IMR-90 (cell line): ENCODE measurements around the gene UBR7. TPM values are rescaled to one million over a fixed set of nuclear protein-coding genes. Genes with fewer than 3 reads are reported as not detected.
A peak's percentile ranks its signal among the peaks of the same experiment; 100 is the strongest.

Source experiments
- ATAC-seq: fragments of 200-7000 bp; cut with Tn5 transposase; 2 replicates; pipeline ENCODE4 v1.9.1; 2020; ENCODE audit warnings: low read depth, mild to moderate bottlenecking, moderate library complexity
- BruUV-seq: library from RNA; stranded (reverse); fragments of 400-500 nt; replicated peaks from 2 replicates; lab custom pipeline; 2021; lab: Mats Ljungman, UMichigan
- CTCF ChIA-PET: fragments of 300-600 bp; formaldehyde crosslinking; extraction: SDS; loops from one replicate; lab custom pipeline; 2021; ENCODE audit warnings: antibody characterized with exemption; lab: Yijun Ruan, JAX
- POLR2A ChIA-PET: fragments of 300-600 bp; sonication (Branson Sonifier 250); formaldehyde crosslinking; loops from one replicate; lab custom pipeline; 2022; ENCODE audit warnings: antibody characterized with exemption; ENCODE audit not compliant: unreplicated experiment; lab: Charles Lee
- DNase-seq: peaks from one replicate; pipeline ENCODE4 v3.0.0; 2013
- H2AFZ ChIP-seq: replicated peaks from 2 replicates; pipeline ENCODE3; 2013; ENCODE audit warnings: low read length, mild to moderate bottlenecking; ENCODE audit not compliant: poor library complexity
- H2AK5ac ChIP-seq: 2 replicates; pipeline ENCODE4 v1.6.1; 2013; ENCODE audit warnings: low read depth, low read length, inconsistent platforms
- H2AK9ac ChIP-seq: replicated peaks from 2 replicates; pipeline ENCODE3; 2013; ENCODE audit warnings: mild to moderate bottlenecking, low read depth, low read length, moderate library complexity; ENCODE audit not compliant: poor library complexity
- H2BK120ac ChIP-seq: 2 replicates; pipeline ENCODE4 v1.6.1; 2013; ENCODE audit warnings: low read depth, low read length, inconsistent platforms
- H2BK15ac ChIP-seq: 3 replicates; pipeline ENCODE4 v1.6.1; 2013; ENCODE audit warnings: low read depth, low read length, inconsistent platforms
- H2BK20ac ChIP-seq: 2 replicates; pipeline ENCODE4 v1.6.1; 2013; ENCODE audit warnings: low read depth, mild to moderate bottlenecking, inconsistent platforms, low read length, moderate library complexity
- H2BK5ac ChIP-seq: 2 replicates; pipeline ENCODE4 v1.6.1; 2013; ENCODE audit warnings: mild to moderate bottlenecking, low read depth, low read length, inconsistent platforms; ENCODE audit not compliant: poor library complexity, severe bottlenecking
- H3K14ac ChIP-seq: replicated peaks from 2 replicates; pipeline ENCODE4 v1.6.1; 2013; ENCODE audit warnings: low read depth, low read length, inconsistent platforms
- H3K18ac ChIP-seq: 2 replicates; pipeline ENCODE4 v1.6.1; 2013; ENCODE audit warnings: low read depth, low read length, control low read depth
- H3K23ac ChIP-seq: 2 replicates; pipeline ENCODE4 v1.6.1; 2013; ENCODE audit warnings: low read depth, low read length, inconsistent platforms
- H3K27ac ChIP-seq: 2 replicates; pipeline ENCODE4 v1.5.1; 2013; ENCODE audit warnings: mild to moderate bottlenecking, control low read depth, low read length; ENCODE audit not compliant: insufficient read depth
- H3K27me3 ChIP-seq: 2 replicates; pipeline ENCODE4 v1.6.1; 2013; ENCODE audit warnings: low read length; ENCODE audit not compliant: control insufficient read depth, insufficient read depth
- H3K36me3 ChIP-seq: 2 replicates; pipeline ENCODE4 v1.6.1; 2013; ENCODE audit warnings: low read length, mixed read lengths; ENCODE audit not compliant: control insufficient read depth, insufficient read depth
- H3K4ac ChIP-seq: 2 replicates; pipeline ENCODE4 v1.6.1; 2013; ENCODE audit warnings: low read depth, low read length, inconsistent platforms
- H3K4me1 ChIP-seq: 2 replicates; pipeline ENCODE4 v1.6.1; 2013; ENCODE audit warnings: low read length, mixed read lengths; ENCODE audit not compliant: control insufficient read depth, insufficient read depth
- H3K4me2 ChIP-seq: 2 replicates; pipeline ENCODE4 v1.6.1; 2013; ENCODE audit warnings: low read depth, mild to moderate bottlenecking, control low read depth, low read length, moderate library complexity
- H3K4me3 ChIP-seq: 2 replicates; pipeline ENCODE4 v1.5.1; 2013; ENCODE audit warnings: low read depth, mild to moderate bottlenecking, control low read depth, low read length, moderate library complexity; ENCODE audit not compliant: insufficient read depth
- H3K56ac ChIP-seq: 2 replicates; pipeline ENCODE4 v1.6.1; 2013; ENCODE audit warnings: low read length, inconsistent platforms; ENCODE audit not compliant: insufficient read depth; ENCODE audit errors: extremely low read depth
- H3K79me1 ChIP-seq, 2 experiments: 2 replicates each; pipeline ENCODE4 v1.6.1; 2013; ENCODE audit warnings: low read length in 2 of 2, inconsistent platforms in 1 of 2, low read depth in 1 of 2
- H3K9ac ChIP-seq: 2 replicates; pipeline ENCODE4 v1.6.1; 2013; ENCODE audit warnings: low read depth, low read length, control low read depth
- H3K9me1 ChIP-seq: 2 replicates; pipeline ENCODE4 v1.6.1; 2013; ENCODE audit warnings: low read length, inconsistent platforms; ENCODE audit not compliant: insufficient read depth
- H3K9me3 ChIP-seq: 2 replicates; pipeline ENCODE4 v1.6.1; 2013; ENCODE audit warnings: low read length; ENCODE audit not compliant: control insufficient read depth, insufficient read depth
- H4K20me1 ChIP-seq: 2 replicates; pipeline ENCODE4 v1.6.1; 2013; ENCODE audit warnings: low read length, inconsistent platforms; ENCODE audit not compliant: insufficient read depth
- H4K5ac ChIP-seq: 2 replicates; pipeline ENCODE4 v1.6.1; 2013; ENCODE audit warnings: mild to moderate bottlenecking, low read depth, low read length, control low read depth
- H4K8ac ChIP-seq, 2 experiments: 2 replicates each; pipeline ENCODE4 v1.6.1; 2013; ENCODE audit warnings: low read depth in 2 of 2, low read length in 2 of 2, control low read depth in 1 of 2, inconsistent platforms in 1 of 2
- H4K91ac ChIP-seq: 2 replicates; pipeline ENCODE4 v1.6.1; 2013; ENCODE audit warnings: low read depth, low read length, inconsistent platforms; ENCODE audit not compliant: insufficient read depth
- BHLHE40 ChIP-seq: fragments of 150-350 bp; IDR thresholded peaks from 2 replicates; pipeline ENCODE4 v1.6.1; 2016; ENCODE audit warnings: mild to moderate bottlenecking, low read depth, low read length
- CHD1 ChIP-seq: IDR thresholded peaks from 2 replicates; pipeline ENCODE4 v1.6.1; 2012; ENCODE audit warnings: low read depth, low read length, improper control_type of control experiment
- ELK1 ChIP-seq: fragments of 150-350 bp; IDR thresholded peaks from 2 replicates; pipeline ENCODE4 v1.6.1; 2016; ENCODE audit warnings: low read depth, mild to moderate bottlenecking, low read length, moderate library complexity, borderline replicate concordance
- FOS ChIP-seq: fragments of 150-350 bp; IDR thresholded peaks from 2 replicates; pipeline ENCODE4 v1.6.1; 2016; ENCODE audit warnings: low read depth, low read length
- MAFK ChIP-seq: IDR thresholded peaks from 2 replicates; pipeline ENCODE4 v1.6.1; 2012; ENCODE audit warnings: low read depth, low read length, improper control_type of control experiment
- MAZ ChIP-seq: IDR thresholded peaks from 2 replicates; pipeline ENCODE4 v1.6.1; 2012; ENCODE audit warnings: low read depth, mild to moderate bottlenecking, low read length, improper control_type of control experiment, moderate library complexity, borderline replicate concordance
- MXI1 ChIP-seq: IDR thresholded peaks from 2 replicates; pipeline ENCODE4 v1.6.1; 2012; ENCODE audit warnings: low read depth, mild to moderate bottlenecking, low read length, moderate library complexity, borderline replicate concordance
- NFE2L2 ChIP-seq: fragments of 150-350 bp; IDR thresholded peaks from 2 replicates; pipeline ENCODE4 v1.6.1; 2016; ENCODE audit warnings: low read depth, mild to moderate bottlenecking, low read length
- POLR2A ChIP-seq: IDR thresholded peaks from 2 replicates; pipeline ENCODE4 v1.6.1; 2012; ENCODE audit warnings: mild to moderate bottlenecking, low read depth, low read length
- RCOR1 ChIP-seq: IDR thresholded peaks from 2 replicates; pipeline ENCODE4 v1.6.1; 2012; ENCODE audit warnings: mild to moderate bottlenecking, low read length, improper control_type of control experiment; ENCODE audit not compliant: insufficient replicate concordance
- RFX5 ChIP-seq: IDR thresholded peaks from 2 replicates; pipeline ENCODE4 v1.8.0; 2012; ENCODE audit warnings: low read depth, mild to moderate bottlenecking, low read length, moderate library complexity
- WGBS, 2 experiments: methylation state at CpG; one replicate each; pipeline versions ENCODE4 v1.1.5 to v1.1.7; 2013; ENCODE audit warnings: missing lambda C conversion rate in 2 of 2; ENCODE audit not compliant: insufficient read length in 1 of 2; ENCODE audit errors: extremely low coverage in 2 of 2; 5-methylcytosine and 5-hydroxymethylcytosine counted together
- dilution Hi-C: fragments of 300-500 bp; cut with HindIII; formaldehyde crosslinking; loops from one replicate; pipeline ENCODE4 v1.14.3; 2018; ENCODE audit warnings: low sequenced_read_pairs; ENCODE audit not compliant: unreplicated experiment
- in situ Hi-C: fragments of 300-500 bp; cut with MboI; formaldehyde crosslinking; loops from 3 replicates; pipeline ENCODE4 v1.14.3; 2019; ENCODE audit warnings: low sequenced_read_pairs, inconsistent platforms, mixed read lengths
- intact Hi-C: fragments of 100-400 bp; cut with micrococcal nuclease; formaldehyde crosslinking; loops from 2 replicates; pipeline ENCODE4 v1.10.0; 2022
- polyA plus RNA-seq, 3 experiments: library from polyadenylated mRNA; depleted of rRNA; stranded (reverse); fragments of >200 nt; gene quantifications; 2 replicates each; pipeline ENCODE4 v1.2.3, GENCODE V29; 2012; ENCODE audit warnings: low replicate concordance in 1 of 3
- total RNA-seq: library from RNA; depleted of rRNA; stranded (reverse); fragments of >200 nt; gene quantifications from 2 replicates; pipeline ENCODE4 v1.2.3, GENCODE V29; 2012
- TF ChIP-seq, protein P1 (sequence below): fragments of 150-350 bp; IDR thresholded peaks from 2 replicates; pipeline ENCODE4 v1.6.1; 2017; ENCODE audit warnings: mild to moderate bottlenecking, antibody characterized with exemption, low read length, low read depth

Gene UBR7
- total and polyA plus RNA-seq, 2 of the 4 experiments (the other 2 are of a cell fraction) = 24.2 to 29.4 TPM

DNA sequence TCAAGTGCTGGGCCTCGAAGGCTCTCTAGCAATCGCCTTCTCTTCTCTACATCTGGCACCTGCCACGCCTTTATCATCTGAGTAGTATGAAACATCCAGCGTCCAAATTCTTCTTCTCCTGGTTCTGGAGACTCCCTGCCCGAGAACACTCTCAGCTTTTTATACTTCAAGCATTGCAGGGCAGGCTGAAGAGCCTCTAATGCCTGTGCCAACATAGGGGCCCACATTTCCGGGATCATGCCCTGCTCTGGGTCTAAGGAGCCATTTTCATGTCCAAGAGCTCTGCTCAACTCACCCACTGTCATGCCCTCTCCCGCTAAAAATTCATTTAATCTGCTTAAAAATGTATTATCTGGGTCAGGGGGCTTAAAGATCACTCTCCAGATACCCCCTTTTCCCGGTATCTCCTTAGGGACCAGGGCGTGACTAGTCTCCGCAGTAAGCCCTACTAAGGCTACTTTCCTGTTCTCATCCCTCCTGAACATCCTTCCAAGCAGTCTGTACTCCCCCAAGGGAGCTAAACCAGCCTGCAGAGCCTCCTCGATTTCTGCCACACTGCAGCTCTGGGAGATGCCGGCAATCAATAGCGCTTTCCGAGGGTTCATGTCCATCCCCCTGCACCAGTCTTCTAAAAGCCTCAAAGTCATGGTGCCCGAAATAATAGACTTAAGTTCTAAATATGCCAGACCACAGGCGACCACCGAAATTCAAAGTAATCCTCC, 23.3 kb upstream of the UBR7 start:
- Histone ChIP-seq H3K27ac (peak overlapping the region; percentile 45; the same call in 1 of the 2 replicates), H2BK20ac (no peak overlapping the region), H4K8ac (peak overlapping the region; percentile 23 to 49; a peak in 3 of 4 replicates), H3K18ac (no peak overlapping the region), H3K9me3 (no peaks in the 10 kb centered on the region), H3K9me1 (no peaks in the 10 kb centered on the region; the same call in 1 of the 2 replicates), H2AK5ac (no peak overlapping the region), H4K91ac (no peak overlapping the region), H3K4ac (no peak overlapping the region), H3K23ac (0 out of 2 replicates have a peak overlapping the region, but pooled peaks have one; percentile 23), H3K79me1 (peaks cover 16 to 33% of the 10 kb centered on the region in 2 experiments), H3K14ac (peak overlapping the region; percentile 20; the same call in 1 of the 2 replicates), H2BK120ac (no peak overlapping the region), H3K4me2 (peak overlapping the region; percentile 90), H3K27me3 (no peaks in the 10 kb centered on the region), H2BK5ac (no peak overlapping the region), H4K20me1 (no peaks in the 10 kb centered on the region; the same call in 1 of the 2 replicates), H3K4me1 (no peaks in the 10 kb centered on the region), H3K9ac (peak overlapping the region; percentile 84), H2AK9ac (peak overlapping the region; percentile 10), H4K5ac (no peak overlapping the region), H3K36me3 (peaks cover 6% of the 10 kb centered on the region; the same call in 1 of the 2 replicates), H2AFZ (peak overlapping the region; percentile 99), H3K4me3 (peak overlapping the region; percentile 99), H2BK15ac (no peak overlapping the region), H3K56ac (no peak overlapping the region; the same call in 1 of the 2 replicates)
- DNase-seq (no peak), ATAC-seq (no peak)
- ChIA-PET CTCF (interaction anchor here (0.6 to 1.4 kb wide), 3 partner anchors 26 to 71 kb away, joined by 3 to 4 read pairs (median 3); no protein-coding TSS in a partner anchor), POLR2A (no interaction called here)
- in situ Hi-C loops = no loop called here
- intact Hi-C loops = loop anchor here (1.0 kb wide), 2 partner anchors 68 to 150 kb away; partner anchors contain the start of genes BTBD7 and ITPK1
- dilution Hi-C loops = no loop called here
- 79% methylated on average over 4 of the region's 17 CpGs; no CpG with 5 or more reads in 1 of the 2 experiments for WGBS, 2 experiments
- TF ChIP-seq MAZ (no peak), MXI1 (no peak), BHLHE40 (no peak), FOS (no peak), POLR2A (no peak), RCOR1 (no peak), RFX5 (no peak), NFE2L2 (no peak), CHD1 (no peak), MAFK (no peak), ELK1 (no peak)
- TF ChIP-seq, protein P1, sequence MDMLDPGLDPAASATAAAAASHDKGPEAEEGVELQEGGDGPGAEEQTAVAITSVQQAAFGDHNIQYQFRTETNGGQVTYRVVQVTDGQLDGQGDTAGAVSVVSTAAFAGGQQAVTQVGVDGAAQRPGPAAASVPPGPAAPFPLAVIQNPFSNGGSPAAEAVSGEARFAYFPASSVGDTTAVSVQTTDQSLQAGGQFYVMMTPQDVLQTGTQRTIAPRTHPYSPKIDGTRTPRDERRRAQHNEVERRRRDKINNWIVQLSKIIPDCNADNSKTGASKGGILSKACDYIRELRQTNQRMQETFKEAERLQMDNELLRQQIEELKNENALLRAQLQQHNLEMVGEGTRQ = no peak
- TSS peak; percentile 67 for BruUV-seq
